Stimulated activated naive CD8-positive, alpha-beta T cell treated with anti-CD3 and anti-CD28 coated beads, Interleukin-15, amount 100 ng/mL, for 72 hours (primary cell): ENCODE data around the gene CCDC170.

Experiments used
- ATAC-seq: fragments of 150-1000 bp; cut with Tn5 transposase; 2 replicates; pipeline ENCODE4 v1.10.0; 2021; ENCODE audit warnings: mild to moderate bottlenecking, moderate library complexity
- DNase-seq, 2 donors: peaks; one replicate each; pipeline ENCODE4 v3.0.0; 2021 to 2022
- H3K27ac Mint-ChIP-seq, 2 donors: one replicate each; pipeline ENCODE4 v1.8.0; 2022; ENCODE audit warnings: mild to moderate bottlenecking in 2 of 2, mixed read lengths in 2 of 2, moderate library complexity in 2 of 2
- H3K27me3 Mint-ChIP-seq: one replicate; pipeline ENCODE4 v1.8.0; 2022; ENCODE audit warnings: mixed read lengths
- H3K4me1 Mint-ChIP-seq: one replicate; pipeline ENCODE4 v1.8.0; 2022; ENCODE audit warnings: mild to moderate bottlenecking, mixed read lengths
- H3K4me3 Mint-ChIP-seq, 2 donors: one replicate each; pipeline ENCODE4 v1.8.0; 2022; ENCODE audit warnings: mild to moderate bottlenecking in 2 of 2, mixed read lengths in 2 of 2, moderate library complexity in 1 of 2
- H3K9me3 Mint-ChIP-seq, 2 donors: one replicate each; pipeline ENCODE4 v1.8.0; 2022; ENCODE audit warnings: mixed read lengths in 2 of 2

Gene CCDC170

DNA sequence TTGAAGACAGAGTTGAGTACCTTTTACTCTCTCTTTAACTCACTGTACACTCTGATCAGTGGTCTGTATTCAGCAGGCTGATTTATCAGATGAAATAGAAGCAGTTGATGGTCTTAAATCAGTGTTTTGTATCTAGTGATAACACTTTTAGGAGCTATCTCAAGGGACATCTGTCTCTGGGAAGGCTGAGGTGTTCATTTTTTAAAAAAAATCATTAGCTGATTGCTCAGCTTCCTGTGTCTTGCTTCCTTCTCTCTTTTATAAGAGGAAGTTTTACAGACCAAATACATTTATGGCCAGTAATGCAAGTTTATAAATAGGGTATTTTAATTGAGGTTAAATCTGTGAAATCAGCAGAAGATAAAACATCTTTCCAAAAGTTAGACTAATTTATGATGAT is 12.0 kb upstream of the CCDC170 start:
- Mint-ChIP-seq H3K27me3 (no peaks in the 10 kb centered on the region), H3K4me3 (no peak overlapping the region), H3K27ac (peak overlapping the region in 1 of 2 donors; percentile 52), H3K9me3 (no peaks in the 10 kb centered on the region), H3K4me1 (peaks cover 12% of the 10 kb centered on the region)
- DNase-seq (no peak), ATAC-seq (no peak)

DNA sequence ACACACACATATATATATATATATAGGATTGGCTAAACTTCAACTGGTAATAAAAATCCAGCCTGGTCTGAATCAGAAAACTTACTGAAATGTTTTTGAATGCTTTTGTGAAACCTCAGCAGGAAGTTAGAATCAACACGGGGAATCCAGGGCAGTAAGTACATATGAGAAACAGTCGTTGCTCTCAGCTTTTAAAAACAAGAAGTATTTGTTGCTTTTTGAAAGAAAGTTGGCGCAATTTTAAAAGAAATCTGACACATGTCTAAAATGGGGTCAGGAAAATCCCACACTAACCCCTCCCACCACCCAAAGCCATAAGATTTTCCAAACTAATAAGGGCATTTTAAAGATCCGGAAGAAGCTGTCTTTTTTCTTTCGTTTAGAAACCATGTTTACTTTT is 11.5 kb upstream of the CCDC170 start:
- ATAC-seq (no peak), DNase-seq (no peak)
- Mint-ChIP-seq H3K27ac (peak overlapping the region; percentile 85 to 95), H3K9me3 (no peaks in the 10 kb centered on the region), H3K27me3 (no peaks in the 10 kb centered on the region), H3K4me1 (peaks cover 12% of the 10 kb centered on the region), H3K4me3 (peak overlapping the region; percentile 62 to 71)

DNA sequence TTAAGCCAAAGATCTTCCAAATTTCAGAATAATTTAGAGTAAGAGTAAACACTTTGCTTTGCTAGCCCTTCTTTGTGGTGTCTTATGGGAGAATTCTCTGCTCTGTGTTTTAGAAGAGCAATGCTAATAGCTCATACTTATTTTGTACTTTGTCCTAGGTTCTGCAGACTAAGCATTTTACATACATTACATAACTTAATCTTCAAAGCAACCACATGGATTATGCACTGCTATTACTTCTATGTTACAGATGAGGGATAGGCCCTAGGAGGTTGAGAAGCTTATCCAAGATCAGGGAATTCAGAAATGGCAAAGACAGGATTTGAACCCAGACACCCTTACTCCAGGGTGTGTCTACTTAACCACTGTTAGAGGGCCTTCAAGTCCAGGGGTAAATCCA is 9.8 kb upstream of the CCDC170 start:
- DNase-seq: no peak
- Mint-ChIP-seq H3K4me3 (no peak overlapping the region), H3K4me1 (peaks cover 12% of the 10 kb centered on the region), H3K27ac (no peak overlapping the region), H3K27me3 (no peaks in the 10 kb centered on the region), H3K9me3 (no peaks in the 10 kb centered on the region)
- ATAC-seq: no peak

- DNase-seq (no peak), ATAC-seq (no peak)
- Mint-ChIP-seq H3K4me1 (peaks cover 7% of the 10 kb centered on the region), H3K27me3 (peaks cover 18% of the 10 kb centered on the region), H3K4me3 (no peak overlapping the region), H3K9me3 (no peaks in the 10 kb centered on the region), H3K27ac (no peak overlapping the region)
These were observed 5.6 kb upstream of the CCDC170 start for GRCh38 chr6:151488226-151488625.

GRCh38 chr6:151490996-151491395 is 2.8 kb upstream of the CCDC170 start:
- no peak overlapping the region for H3K27ac Mint-ChIP-seq
- peaks cover 13% of the 10 kb centered on the region for H3K4me1 Mint-ChIP-seq
- no peak overlapping the region for H3K4me3 Mint-ChIP-seq

GRCh38 chr6:151493161-151493803 is 535 bp upstream of the CCDC170 start:
- ATAC-seq (no peak), DNase-seq (no peak)
- Mint-ChIP-seq H3K27ac (no peak overlapping the region), H3K4me1 (peaks cover 16% of the 10 kb centered on the region), H3K9me3 (no peaks in the 10 kb centered on the region), H3K27me3 (peaks cover 48% of the 10 kb centered on the region), H3K4me3 (peak overlapping the region; percentile 23 to 33)

More at GRCh38 chr6:151490996-151491395, 2.8 kb upstream of the CCDC170 start:
- Mint-ChIP-seq H3K9me3 (no peaks in the 10 kb centered on the region), H3K27me3 (peaks cover 44% of the 10 kb centered on the region)
- ATAC-seq: no peak
- DNase-seq: no peak

DNA sequence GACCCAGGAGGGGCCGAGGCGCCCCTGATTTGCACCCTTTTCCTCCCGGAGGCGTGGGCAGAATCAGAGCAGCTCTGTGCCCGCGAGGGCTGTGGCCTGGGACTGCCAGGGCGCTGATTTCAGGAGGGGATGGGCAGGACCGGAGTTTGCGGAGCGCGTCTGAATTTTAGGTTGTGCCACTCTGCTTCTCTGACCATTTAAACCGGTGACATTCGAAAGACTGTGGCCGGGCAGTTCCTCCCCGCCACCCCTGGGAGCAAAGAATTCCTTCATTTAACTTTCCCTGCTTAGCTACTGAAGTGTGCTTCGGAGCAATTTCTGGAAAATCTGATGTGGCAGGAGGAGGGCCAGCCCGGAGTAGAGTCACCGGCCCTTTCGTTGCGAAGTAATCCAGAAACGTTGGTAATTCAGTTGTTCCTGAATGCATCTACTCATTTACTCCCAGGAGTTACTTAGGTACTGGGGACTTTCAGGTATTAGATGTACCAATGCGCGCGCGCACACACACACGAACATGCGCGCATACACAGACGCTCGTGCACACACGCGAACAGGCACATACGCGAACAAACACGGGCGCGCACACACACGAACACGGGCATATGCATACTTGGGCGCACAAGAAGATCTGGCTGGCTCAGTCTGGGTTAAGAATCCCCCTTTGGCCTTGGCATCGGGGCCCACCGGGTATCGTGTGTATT is 568 bp downstream of the CCDC170 start:
- DNase-seq (peak in 1 of 2 donors; percentile 15), ATAC-seq (peak; percentile 56)
- no peaks in the 10 kb centered on the region for H3K9me3 Mint-ChIP-seq
- no peak overlapping the region for H3K27ac Mint-ChIP-seq
- peaks cover 48% of the 10 kb centered on the region for H3K27me3 Mint-ChIP-seq
- peak overlapping the region; percentile 67 to 82 for H3K4me3 Mint-ChIP-seq
- H3K4me1 Mint-ChIP-seq: peaks cover 21% of the 10 kb centered on the region

GRCh38 chr6:151494936-151495320 is 1.1 kb downstream of the CCDC170 start:
- no peak overlapping the region for H3K27ac Mint-ChIP-seq
- DNase-seq (no peak), ATAC-seq (no peak)
- H3K4me1 Mint-ChIP-seq: peaks cover 21% of the 10 kb centered on the region
- peak overlapping the region; percentile 67 to 82 for H3K4me3 Mint-ChIP-seq
- no peaks in the 10 kb centered on the region for H3K9me3 Mint-ChIP-seq
- peaks cover 51% of the 10 kb centered on the region for H3K27me3 Mint-ChIP-seq

DNA sequence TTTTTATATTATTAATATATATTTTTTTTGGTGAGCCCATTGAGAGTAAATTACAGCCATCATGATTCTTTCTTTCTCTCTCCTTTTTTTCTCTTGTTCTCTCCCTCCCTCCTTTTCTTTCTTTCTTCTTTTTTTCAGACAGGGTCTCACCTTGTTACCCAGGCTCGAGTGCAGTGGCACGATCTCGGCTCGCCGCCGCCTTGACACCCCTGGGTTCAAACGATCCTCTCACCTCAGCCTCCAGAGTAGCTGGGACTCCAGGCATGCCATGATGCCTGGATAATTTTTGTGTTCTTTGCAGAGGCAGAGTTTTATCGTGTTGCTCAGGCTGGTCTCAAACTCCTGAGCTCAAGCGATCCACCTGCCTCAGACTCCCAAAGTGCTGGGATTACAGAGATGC is 1.6 kb downstream of the CCDC170 start:
- peak overlapping the region; percentile 26 to 48 for H3K4me3 Mint-ChIP-seq
- peaks cover 21% of the 10 kb centered on the region for H3K4me1 Mint-ChIP-seq
- peaks cover 55% of the 10 kb centered on the region for H3K27me3 Mint-ChIP-seq
- no peaks in the 10 kb centered on the region for H3K9me3 Mint-ChIP-seq
- H3K27ac Mint-ChIP-seq: no peak overlapping the region
- DNase-seq: no peak
- no peak for ATAC-seq

- peaks cover 21% of the 10 kb centered on the region for H3K4me1 Mint-ChIP-seq
- no peaks in the 10 kb centered on the region for H3K9me3 Mint-ChIP-seq
- H3K27ac Mint-ChIP-seq: no peak overlapping the region
- peaks cover 41% of the 10 kb centered on the region for H3K27me3 Mint-ChIP-seq
- H3K4me3 Mint-ChIP-seq: no peak overlapping the region
- DNase-seq (no peak), ATAC-seq (no peak)
These were observed 4.1 kb downstream of the CCDC170 start for GRCh38 chr6:151497905-151498304.

DNA sequence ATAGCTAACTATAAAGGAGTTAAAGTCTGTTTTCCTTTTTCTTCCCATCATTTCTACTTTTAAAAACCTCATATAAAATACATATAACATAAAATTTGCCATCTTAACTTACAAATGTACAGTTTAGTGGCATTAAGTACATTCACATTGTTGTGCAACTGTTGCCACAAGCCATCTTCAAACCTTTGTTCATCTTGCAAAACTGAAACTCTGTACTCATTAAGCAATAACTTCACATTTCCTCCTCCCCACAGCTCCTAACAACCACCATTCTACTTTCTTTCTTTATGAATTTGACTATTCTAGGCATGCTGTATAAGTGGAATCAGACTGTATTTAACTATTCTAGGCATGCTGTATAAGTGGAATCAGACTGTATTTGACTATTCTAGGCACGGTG is 4.5 kb downstream of the CCDC170 start:
- Mint-ChIP-seq H3K4me1 (peaks cover 21% of the 10 kb centered on the region), H3K9me3 (no peaks in the 10 kb centered on the region), H3K4me3 (no peak overlapping the region), H3K27me3 (peaks cover 37% of the 10 kb centered on the region), H3K27ac (no peak overlapping the region)
- no peak for DNase-seq
- peak; percentile 84 for ATAC-seq

DNA sequence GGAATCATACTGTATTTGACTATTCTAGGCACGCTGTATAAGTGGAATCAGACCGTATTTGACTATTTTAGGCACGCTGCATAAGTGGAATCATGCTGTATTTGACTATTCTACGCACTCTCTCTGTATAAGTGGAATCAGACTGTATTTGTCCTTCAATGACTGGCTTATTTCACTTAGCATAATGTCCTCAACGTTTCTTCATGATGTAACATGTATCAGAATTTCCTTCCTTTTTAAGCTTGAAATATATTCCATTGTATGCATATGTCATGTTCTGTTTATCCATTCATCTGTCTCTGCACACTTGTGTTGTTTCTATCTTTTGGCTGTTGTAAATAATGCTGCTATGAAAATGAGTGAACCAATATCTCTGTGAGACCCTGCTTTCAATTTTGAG is 5.7 kb downstream of the CCDC170 start:
- ATAC-seq (no peak), DNase-seq (no peak)
- Mint-ChIP-seq H3K4me3 (no peak overlapping the region), H3K9me3 (no peaks in the 10 kb centered on the region), H3K4me1 (peaks cover 16% of the 10 kb centered on the region), H3K27ac (no peak overlapping the region), H3K27me3 (peaks cover 27% of the 10 kb centered on the region)

- Mint-ChIP-seq H3K4me1 (peaks cover 7% of the 10 kb centered on the region), H3K27ac (no peak overlapping the region), H3K9me3 (no peaks in the 10 kb centered on the region), H3K4me3 (no peak overlapping the region), H3K27me3 (peaks cover 9% of the 10 kb centered on the region)
- ATAC-seq (no peak), DNase-seq (no peak)
These were observed 7.8 kb downstream of the CCDC170 start for GRCh38 chr6:151501511-151502136.

DNA sequence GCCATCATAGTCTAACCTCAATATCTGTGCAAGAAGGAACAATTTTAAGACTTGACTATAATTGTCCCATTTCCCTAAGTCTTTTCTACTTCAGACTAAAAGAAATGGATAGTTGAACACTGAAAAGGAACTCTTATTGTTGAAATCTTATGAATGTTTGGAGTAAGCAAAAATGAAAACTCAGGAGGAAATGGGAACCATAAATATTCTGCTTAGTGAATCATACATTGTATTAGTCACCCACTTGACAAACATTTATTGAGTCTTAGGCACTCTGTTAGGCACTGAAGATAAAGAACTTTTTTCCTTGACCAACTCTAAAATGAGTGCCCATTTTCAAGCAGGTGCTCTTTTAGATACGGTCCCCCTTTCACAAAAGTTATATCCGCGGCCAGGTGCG is 8.7 kb downstream of the CCDC170 start:
- peaks cover 7% of the 10 kb centered on the region for H3K4me1 Mint-ChIP-seq
- ATAC-seq (no peak), DNase-seq (no peak)
- H3K9me3 Mint-ChIP-seq: no peaks in the 10 kb centered on the region
- H3K27ac Mint-ChIP-seq: no peak overlapping the region
- no peak overlapping the region for H3K4me3 Mint-ChIP-seq
- peaks cover 9% of the 10 kb centered on the region for H3K27me3 Mint-ChIP-seq

DNA sequence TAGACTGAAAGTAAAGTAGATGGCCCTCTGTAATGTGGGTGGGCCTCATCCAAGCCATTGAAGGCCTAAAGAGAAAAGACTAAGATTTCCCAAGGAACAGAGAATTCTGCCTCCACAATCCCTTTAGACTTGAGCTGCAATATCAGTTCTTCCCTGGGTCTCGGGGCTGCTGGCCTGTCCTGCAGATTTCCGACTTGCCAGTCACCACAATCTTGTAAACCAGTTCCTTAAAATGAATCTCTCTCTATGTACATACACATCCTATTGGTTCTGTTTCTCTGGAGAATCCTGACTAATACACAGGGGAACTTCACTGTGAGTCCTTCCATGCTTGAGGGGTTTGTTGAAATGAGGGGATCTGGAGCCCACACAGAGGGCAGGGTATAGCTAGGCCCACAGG is 12.9 kb downstream of the CCDC170 start:
- DNase-seq: no peak
- Mint-ChIP-seq H3K27me3 (no peaks in the 10 kb centered on the region), H3K9me3 (no peaks in the 10 kb centered on the region), H3K4me1 (no peaks in the 10 kb centered on the region), H3K4me3 (no peak overlapping the region), H3K27ac (no peak overlapping the region)
- no peak for ATAC-seq

- no peak for ATAC-seq
- H3K4me1 Mint-ChIP-seq: no peaks in the 10 kb centered on the region
- H3K9me3 Mint-ChIP-seq: peaks cover 0 to 2% of the 10 kb centered on the region in 2 donors
- H3K27ac Mint-ChIP-seq: peak overlapping the region in 1 of 2 donors; percentile 46
- H3K4me3 Mint-ChIP-seq: no peak overlapping the region
- no peaks in the 10 kb centered on the region for H3K27me3 Mint-ChIP-seq
- DNase-seq: no peak
These were observed 15.2 kb downstream of the CCDC170 start for GRCh38 chr6:151509048-151509447.
